H1 (cell line): Measurements from ENCODE around the gene BCL11A.

ENCODE experiments used
- CHD1 ChIP-seq: IDR thresholded peaks from 2 replicates; pipeline ENCODE4 v1.6.1; 2012; ENCODE audit warnings: low read depth, low read length, improper control_type of control experiment
- CHD7 ChIP-seq: fragments of 300-600 bp; sonication (generic); IDR thresholded peaks from 2 replicates; pipeline ENCODE4 v1.7.1; 2012; ENCODE audit warnings: low read length, moderate library complexity, mild to moderate bottlenecking, inconsistent platforms; ENCODE audit not compliant: insufficient replicate concordance
- EP300 ChIP-seq, 2 experiments: IDR thresholded peaks; 1 replicate in 1 of 2; 2 replicates in 1 of 2; pipeline ENCODE4 v1.6.1; 2011 to 2012; ENCODE audit warnings: low read depth in 2 of 2, low read length in 2 of 2, mild to moderate bottlenecking in 2 of 2, borderline replicate concordance in 1 of 2, inconsistent platforms in 1 of 2, moderate library complexity in 1 of 2
- GTF2F1 ChIP-seq: IDR thresholded peaks from 2 replicates; pipeline ENCODE4 v1.6.1; 2012; ENCODE audit warnings: low read depth, low read length, improper control_type of control experiment, borderline replicate concordance
- SRF ChIP-seq: IDR thresholded peaks from 2 replicates; pipeline ENCODE4 v1.6.1; 2011; ENCODE audit warnings: mild to moderate bottlenecking, low read depth, low read length, moderate library complexity
- TAF1 ChIP-seq: IDR thresholded peaks from 2 replicates; pipeline ENCODE4 v1.6.1; 2011; ENCODE audit warnings: mild to moderate bottlenecking, low read depth, low read length
- TCF12 ChIP-seq: IDR thresholded peaks from 2 replicates; pipeline ENCODE4 v1.6.1; 2011; ENCODE audit warnings: low read depth, mild to moderate bottlenecking, low read length
- USF2 ChIP-seq: IDR thresholded peaks from 2 replicates; pipeline ENCODE4 v1.6.1; 2011; ENCODE audit warnings: low read length, improper control_type of control experiment

- TF ChIP-seq CHD7 (no peak), TCF12 (no peak), GTF2F1 (no peak), USF2 (no peak), CHD1 (no peak), SRF (no peak), EP300 (IDR thresholded peaks at IDR 0.05; ENCODE audit: borderline replicate concordance in 1 of 2, low read depth in 2 of 2, low read length in 2 of 2) (no peak), TAF1 (no peak)
Observed at GRCh38 chr2:60472663-60473289, 80.7 kb downstream of the BCL11A start.
